Smooth muscle cell (in vitro differentiated cells): ENCODE measurements around the gene FGF7. TPM values are rescaled to one million over a fixed set of nuclear protein-coding genes. Genes with fewer than 3 reads are reported as not detected.
"Not testable (repeated sequence)": the region's sequence is repeated elsewhere in the genome, so short reads cannot be mapped to it uniquely, and the experiment has no call there.

Experiments
- DNase-seq: peaks from one replicate; lab custom pipeline; 2025; ENCODE audit not compliant: unreplicated experiment; lab: John Stamatoyannopoulos, UW
- H2AFZ ChIP-seq: fragments of 200-600 bp; sonication (generic); 2 replicates; pipeline ENCODE4 v1.6.0; 2016; ENCODE audit warnings: antibody characterized with exemption, low read depth, mild to moderate bottlenecking
- H3F3A ChIP-seq: fragments of 200-600 bp; sonication (generic); 2 replicates; pipeline ENCODE4 v1.6.0; 2017; ENCODE audit warnings: antibody characterized with exemption, low read depth
- H3K27ac ChIP-seq: fragments of 200-600 bp; sonication (generic); 2 replicates; pipeline ENCODE4 v1.5.1; 2016; ENCODE audit warnings: low read depth, mild to moderate bottlenecking
- H3K27me3 ChIP-seq: fragments of 200-600 bp; sonication (generic); 2 replicates; pipeline ENCODE4 v1.6.1; 2016; ENCODE audit warnings: low read depth, mild to moderate bottlenecking
- H3K36me3 ChIP-seq: fragments of 200-600 bp; sonication (generic); 2 replicates; pipeline ENCODE4 v1.5.1; 2016; ENCODE audit warnings: low read depth
- H3K4me1 ChIP-seq: fragments of 200-600 bp; sonication (generic); 2 replicates; pipeline ENCODE4 v1.5.1; 2016; ENCODE audit warnings: low read depth
- H3K4me2 ChIP-seq: fragments of 200-600 bp; sonication (generic); 2 replicates; pipeline ENCODE4 v1.6.0; 2016; ENCODE audit warnings: mild to moderate bottlenecking
- H3K4me3 ChIP-seq: fragments of 200-600 bp; sonication (generic); 2 replicates; pipeline ENCODE4 v1.5.1; 2016; ENCODE audit warnings: mild to moderate bottlenecking
- H3K79me2 ChIP-seq: fragments of 200-600 bp; sonication (generic); 2 replicates; pipeline ENCODE4 v1.6.0; 2016; ENCODE audit warnings: low read depth, mild to moderate bottlenecking
- H3K9ac ChIP-seq: fragments of 200-600 bp; sonication (generic); 2 replicates; pipeline ENCODE4 v1.6.0; 2016; ENCODE audit warnings: low read depth
- H3K9me3 ChIP-seq: fragments of 200-600 bp; sonication (generic); replicated peaks from 2 replicates; pipeline ENCODE4 v1.5.1; 2016; ENCODE audit warnings: low read depth
- H4K20me1 ChIP-seq: fragments of 200-600 bp; sonication (generic); 2 replicates; pipeline ENCODE4 v1.6.0; 2016; ENCODE audit warnings: low read depth
- WGBS: methylation state at CpG from one replicate; pipeline ENCODE4 v1.1.7; 2016; ENCODE audit warnings: low lambda C conversion rate; 5-methylcytosine and 5-hydroxymethylcytosine counted together
- polyA plus RNA-seq: library from polyadenylated mRNA; unstranded; fragments of >200 nt; fragmentation: Nextera tagmentation; extraction: Ambion mirVana; gene quantifications from 2 replicates; pipeline ENCODE4 v1.2.1, GENCODE V29; 2016
- total RNA-seq: library from RNA; depleted of rRNA; stranded (reverse); fragments of >200 nt; gene quantifications from 2 replicates; pipeline ENCODE4 v1.2.3, GENCODE V29; 2014
- TF ChIP-seq, protein P1 (sequence below): fragments of 200-600 bp; sonication (generic); IDR thresholded peaks from 2 replicates; pipeline ENCODE4 v1.5.1; 2017; ENCODE audit warnings: borderline replicate concordance, mild to moderate bottlenecking, antibody characterized with exemption; ENCODE audit not compliant: insufficient read depth, poor library complexity, severe bottlenecking

FGF7 gene
- total and polyA plus RNA-seq, 2 experiments from 2014 or later = 281 to 358 TPM

DNA sequence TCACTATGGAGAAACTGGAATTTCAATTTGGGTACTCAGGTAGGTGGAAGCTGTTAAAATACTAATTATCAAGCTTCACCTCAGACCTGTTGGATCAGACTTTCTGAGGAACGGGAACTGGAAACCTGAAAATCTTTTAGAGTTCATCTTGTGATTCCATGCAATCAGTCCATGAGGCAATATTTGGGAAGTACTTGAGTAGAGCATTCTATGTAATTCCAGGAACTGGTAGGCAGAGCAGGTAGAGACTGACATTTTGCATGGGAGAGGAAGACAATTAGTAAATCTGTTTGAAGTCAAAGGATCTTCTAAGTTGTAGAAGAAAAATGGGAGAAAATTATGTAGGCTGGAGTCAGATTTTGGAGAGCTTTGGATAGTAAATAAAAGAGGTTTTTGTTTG is 43.1 kb downstream of the FGF7 start:
- 93% methylated on average over 1 of the region's 1 CpG for WGBS
- Histone ChIP-seq H3F3A (peaks cover 6% of the 10 kb centered on the region), H2AFZ (no peak overlapping the region), H3K27me3 (no peaks in the 10 kb centered on the region), H3K4me2 (peak overlapping the region; percentile 48), H3K4me3 (no peak overlapping the region), H3K9me3 (no peaks in the 10 kb centered on the region), H3K27ac (no peak overlapping the region), H4K20me1 (peaks cover 95% of the 10 kb centered on the region), H3K4me1 (peaks cover 6% of the 10 kb centered on the region), H3K36me3 (peaks cover 8% of the 10 kb centered on the region), H3K79me2 (peaks cover 9% of the 10 kb centered on the region), H3K9ac (no peak overlapping the region)
- DNase-seq = no peak
- TF ChIP-seq, protein P1, sequence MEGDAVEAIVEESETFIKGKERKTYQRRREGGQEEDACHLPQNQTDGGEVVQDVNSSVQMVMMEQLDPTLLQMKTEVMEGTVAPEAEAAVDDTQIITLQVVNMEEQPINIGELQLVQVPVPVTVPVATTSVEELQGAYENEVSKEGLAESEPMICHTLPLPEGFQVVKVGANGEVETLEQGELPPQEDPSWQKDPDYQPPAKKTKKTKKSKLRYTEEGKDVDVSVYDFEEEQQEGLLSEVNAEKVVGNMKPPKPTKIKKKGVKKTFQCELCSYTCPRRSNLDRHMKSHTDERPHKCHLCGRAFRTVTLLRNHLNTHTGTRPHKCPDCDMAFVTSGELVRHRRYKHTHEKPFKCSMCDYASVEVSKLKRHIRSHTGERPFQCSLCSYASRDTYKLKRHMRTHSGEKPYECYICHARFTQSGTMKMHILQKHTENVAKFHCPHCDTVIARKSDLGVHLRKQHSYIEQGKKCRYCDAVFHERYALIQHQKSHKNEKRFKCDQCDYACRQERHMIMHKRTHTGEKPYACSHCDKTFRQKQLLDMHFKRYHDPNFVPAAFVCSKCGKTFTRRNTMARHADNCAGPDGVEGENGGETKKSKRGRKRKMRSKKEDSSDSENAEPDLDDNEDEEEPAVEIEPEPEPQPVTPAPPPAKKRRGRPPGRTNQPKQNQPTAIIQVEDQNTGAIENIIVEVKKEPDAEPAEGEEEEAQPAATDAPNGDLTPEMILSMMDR = no peak

- no peak overlapping the region for H2AFZ ChIP-seq
- TF ChIP-seq, protein P1 = no peak
- peaks cover 93% of the 10 kb centered on the region for H4K20me1 ChIP-seq
- no peaks in the 10 kb centered on the region for H3K27me3 ChIP-seq
- H3K4me3 ChIP-seq = no peak overlapping the region
- H3F3A ChIP-seq = peaks cover 6% of the 10 kb centered on the region
- WGBS = 75% methylated on average over 3 of the region's 3 CpGs
- no peak overlapping the region for H3K27ac ChIP-seq
- DNase-seq = no peak
- H3K4me2 ChIP-seq = no peak overlapping the region
- peaks cover 6% of the 10 kb centered on the region for H3K4me1 ChIP-seq
- H3K9ac ChIP-seq = no peak overlapping the region
- H3K79me2 ChIP-seq = peaks cover 15% of the 10 kb centered on the region
- peaks cover 8% of the 10 kb centered on the region for H3K36me3 ChIP-seq
- H3K9me3 ChIP-seq = no peaks in the 10 kb centered on the region
These were observed 44.9 kb downstream of the FGF7 start for GRCh38 chr15:49467746-49468480.

- Histone ChIP-seq H4K20me1 (peaks cover 93% of the 10 kb centered on the region), H3K4me1 (peaks cover 6% of the 10 kb centered on the region), H3K4me2 (no peak overlapping the region), H3K4me3 (no peak overlapping the region), H2AFZ (no peak overlapping the region), H3K9ac (no peak overlapping the region), H3K27me3 (no peaks in the 10 kb centered on the region), H3K9me3 (no peaks in the 10 kb centered on the region), H3K27ac (peak overlapping the region; percentile 10), H3K79me2 (peaks cover 16% of the 10 kb centered on the region), H3K36me3 (peaks cover 8% of the 10 kb centered on the region), H3F3A (peaks cover 6% of the 10 kb centered on the region)
- TF ChIP-seq, protein P1 = no peak
- DNase-seq = no peak
- 64% methylated on average over 2 of the region's 2 CpGs for WGBS
These were observed 45.4 kb downstream of the FGF7 start for GRCh38 chr15:49468481-49468839.

- TF ChIP-seq, protein P1 = peak; percentile 27
- peaks cover 13% of the 10 kb centered on the region for H3K36me3 ChIP-seq
- not testable (repeated sequence) for H3K4me2 ChIP-seq, H3K79me2 ChIP-seq, H3K4me3 ChIP-seq, H3K9ac ChIP-seq, DNase-seq, H3K27me3 ChIP-seq, H3K27ac ChIP-seq, H3F3A ChIP-seq, H2AFZ ChIP-seq, H3K4me1 ChIP-seq, H3K9me3 ChIP-seq
- WGBS = 60% methylated on average over 4 of the region's 4 CpGs
- H4K20me1 ChIP-seq = peaks cover 69% of the 10 kb centered on the region
These were observed 48.2 kb downstream of the FGF7 start for GRCh38 chr15:49471248-49471647.
